HCT116 (cell line): Measurements from ENCODE around the gene EEF2. TPM values are rescaled to one million over a fixed set of nuclear protein-coding genes. Genes with fewer than 3 reads are reported as not detected.

Experiments used
- ATAC-seq: fragments of 200-7000 bp; cut with Tn5 transposase; 2 replicates; pipeline ENCODE4 v1.9.1; 2020; ENCODE audit warnings: mild to moderate bottlenecking, moderate library complexity
- BruUV-seq: library from RNA; stranded (reverse); fragments of 400-500 nt; replicated peaks from 2 replicates; lab custom pipeline; 2021; lab: Mats Ljungman, UMichigan
- CTCF ChIA-PET: fragments of 300-600 bp; sonication (Branson Sonifier 250); formaldehyde crosslinking; loops from one replicate; lab custom pipeline; 2021; ENCODE audit warnings: antibody characterized with exemption; lab: Charles Lee
- POLR2A ChIA-PET: fragments of 300-600, 350-600 bp; sonication (Branson Sonifier 250); formaldehyde crosslinking; loops from one replicate; lab custom pipeline; 2021; ENCODE audit warnings: antibody characterized with exemption; lab: Charles Lee
- RAD21 ChIA-PET, 2 experiments: fragments of 300-600 bp; sonication (Branson Sonifier 250); formaldehyde crosslinking; loops; one replicate each; lab custom pipeline; 2023; ENCODE audit warnings: low total read pairs in 2 of 2; ENCODE audit not compliant: uncharacterized antibody in 2 of 2, unreplicated experiment in 2 of 2, low non-redundant PET in 1 of 2; lab: Charles Lee
- DNase-seq: peaks from one replicate; pipeline ENCODE4 v3.0.0-alpha.2; 2010; ENCODE audit warnings: low read depth, low spot score
- H2AFZ ChIP-seq: fragments of 200-600 bp; shearing (Covaris generic), sonication (generic); 2 replicates; pipeline ENCODE4 v1.6.1; 2017; ENCODE audit warnings: low read depth, mixed run types, mixed read lengths, antibody characterized with exemption, low read length; ENCODE audit not compliant: poor library complexity, severe bottlenecking
- H3K27ac ChIP-seq: 2 replicates; pipeline ENCODE4 v1.5.1; 2012; ENCODE audit warnings: low read depth, low read length
- H3K27me3 ChIP-seq: fragments of 200-600 bp; sonication (generic); 2 replicates; pipeline ENCODE4 v1.6.1; 2016; ENCODE audit warnings: mixed run types, low read length, mixed read lengths; ENCODE audit not compliant: insufficient read depth
- H3K36me3 ChIP-seq, 2 experiments: fragments of 200-500 bp in 1 of 2; fragments of 200-600 bp in 1 of 2; sonication (Bioruptor generic) in 1 of 2; sonication (generic) in 1 of 2; 2 replicates each; pipeline versions ENCODE4 v1.5.1 to v1.6.1; 2014 to 2016; ENCODE audit warnings: low read length in 2 of 2, inconsistent platforms in 1 of 2, mixed read lengths in 1 of 2, mixed run types in 1 of 2; ENCODE audit not compliant: insufficient read depth in 2 of 2, control insufficient read depth in 1 of 2
- H3K4me1 ChIP-seq, 2 experiments: fragments of 200-600 bp in 1 of 2; sonication (generic) in 1 of 2; 2 replicates each; pipeline versions ENCODE4 v1.5.1 to v1.6.1; 2012 to 2017; ENCODE audit warnings: low read length in 2 of 2, inconsistent platforms in 1 of 2, mild to moderate bottlenecking in 1 of 2, mixed read lengths in 1 of 2, mixed run types in 1 of 2, moderate library complexity in 1 of 2; ENCODE audit not compliant: insufficient read depth in 2 of 2, control insufficient read depth in 1 of 2
- H3K4me2 ChIP-seq: fragments of 200-600 bp; sonication (generic); 2 replicates; pipeline ENCODE4 v1.6.1; 2017; ENCODE audit warnings: mixed run types, low read length, mixed read lengths
- H3K4me3 ChIP-seq, 2 experiments: fragments of 200-600 bp in 1 of 2; sonication (generic) in 1 of 2; replicated peaks in 1 of 2; 2 replicates each; pipeline ENCODE4 v1.5.1; 2011 to 2016; ENCODE audit warnings: low read length in 2 of 2, control low read depth in 1 of 2, low read depth in 1 of 2, mild to moderate bottlenecking in 1 of 2, mixed read lengths in 1 of 2, mixed run types in 1 of 2
- H3K79me2 ChIP-seq: fragments of 200-600 bp; sonication (generic); 2 replicates; pipeline ENCODE4 v1.6.1; 2017; ENCODE audit warnings: mild to moderate bottlenecking, mixed run types, low read length, moderate library complexity, mixed read lengths; ENCODE audit not compliant: insufficient read depth
- H3K9ac ChIP-seq: fragments of 200-600 bp; sonication (generic); 2 replicates; pipeline ENCODE4 v1.6.1; 2016; ENCODE audit warnings: low read length, mixed read lengths
- H3K9me2 ChIP-seq: fragments of 200-600 bp; sonication (generic), shearing (Covaris generic); 2 replicates; pipeline ENCODE4 v1.6.1; 2017; ENCODE audit warnings: mixed run types, mild to moderate bottlenecking, moderate library complexity; ENCODE audit not compliant: insufficient read depth
- H3K9me3 ChIP-seq, 2 experiments: fragments of 200-500 bp in 1 of 2; fragments of 200-600 bp in 1 of 2; sonication (Bioruptor generic) in 1 of 2; sonication (generic) in 1 of 2; 2 replicates each; pipeline ENCODE4 v1.6.1; 2014 to 2017; ENCODE audit warnings: low read length in 2 of 2, mixed read lengths in 2 of 2, inconsistent platforms in 1 of 2, low read depth in 1 of 2, mild to moderate bottlenecking in 1 of 2, mixed run types in 1 of 2, moderate library complexity in 1 of 2; ENCODE audit not compliant: control insufficient read depth in 1 of 2, insufficient read depth in 1 of 2
- H4K20me1 ChIP-seq: fragments of 200-600 bp; sonication (generic), shearing (Covaris generic); 2 replicates; pipeline ENCODE4 v1.6.1; 2017; ENCODE audit warnings: mixed run types, mild to moderate bottlenecking, moderate library complexity; ENCODE audit not compliant: insufficient read depth
- CEBPB ChIP-seq: IDR thresholded peaks from 2 replicates; pipeline ENCODE4 v1.6.1; 2012; ENCODE audit warnings: low read depth
- ELF1 ChIP-seq: IDR thresholded peaks from 2 replicates; pipeline ENCODE4 v1.6.1; 2012; ENCODE audit warnings: low read depth, borderline replicate concordance
- EZH2 ChIP-seq: fragments of 200-600 bp; sonication (generic); IDR thresholded peaks from 2 replicates; pipeline ENCODE4 v1.6.1; 2017; ENCODE audit warnings: antibody characterized with exemption, mixed run types
- EZH2phosphoT487 ChIP-seq: fragments of 200-600 bp; IDR thresholded peaks from 2 replicates; pipeline ENCODE4 v1.6.1; 2018; ENCODE audit warnings: antibody characterized with exemption, borderline replicate concordance
- FOSL1 ChIP-seq: IDR thresholded peaks from 2 replicates; pipeline ENCODE4 v1.6.1; 2012; ENCODE audit warnings: low read depth
- MAX ChIP-seq: IDR thresholded peaks from 2 replicates; pipeline ENCODE4 v1.6.1; 2012
- POLR2A ChIP-seq: IDR thresholded peaks from 2 replicates; pipeline ENCODE4 v1.7.0; 2011; ENCODE audit warnings: borderline replicate concordance; ENCODE audit not compliant: insufficient read depth, insufficient read length; ENCODE audit errors: extremely low read depth
- RAD21 ChIP-seq: IDR thresholded peaks from 2 replicates; pipeline ENCODE4 v1.6.1; 2012; ENCODE audit warnings: low read depth, mild to moderate bottlenecking
- REST ChIP-seq: IDR thresholded peaks from 2 replicates; pipeline ENCODE4 v1.6.1; 2012; ENCODE audit warnings: low read depth
- SIN3A ChIP-seq: IDR thresholded peaks from 2 replicates; pipeline ENCODE4 v1.6.1; 2012; ENCODE audit warnings: low read depth
- YY1 ChIP-seq: IDR thresholded peaks from 2 replicates; pipeline ENCODE4 v1.6.1; 2011; ENCODE audit warnings: low read length, low read depth, moderate library complexity, mild to moderate bottlenecking; ENCODE audit not compliant: insufficient replicate concordance; ENCODE audit errors: extremely low read depth
- ZFX ChIP-seq: fragments of 450-650 bp; IDR thresholded peaks from 2 replicates; pipeline ENCODE4 v1.6.1; 2017
- ZNF274 ChIP-seq: fragments of 200-500 bp; sonication (Bioruptor generic); IDR thresholded peaks from 2 replicates; pipeline ENCODE4 v1.6.1; 2014; ENCODE audit warnings: mild to moderate bottlenecking, low read depth, low read length, inconsistent platforms
- intact Hi-C: fragments of 100-400 bp; cut with micrococcal nuclease; formaldehyde crosslinking; loops from 2 replicates; pipeline ENCODE4 v1.10.0; 2022
- total RNA-seq: library from RNA; stranded (reverse); gene quantifications from one replicate; pipeline ENCODE4 v1.2.1, GENCODE V29; 2021; ENCODE audit not compliant: unreplicated experiment
- TF ChIP-seq, protein P1 (sequence below), 3 experiments: fragments of 200-600 bp in 1 of 3; sonication (generic) in 1 of 3; IDR thresholded peaks in 2 of 3; conservative IDR thresholded peaks in 1 of 3; 2 replicates each; pipeline ENCODE4 v1.5.1; 2012 to 2017; ENCODE audit warnings: low read depth in 2 of 3, low read length in 2 of 3, antibody characterized with exemption in 1 of 3, borderline replicate concordance in 1 of 3, control low read depth in 1 of 3, mild to moderate bottlenecking in 1 of 3, mixed read lengths in 1 of 3, mixed run types in 1 of 3, moderate library complexity in 1 of 3; ENCODE audit not compliant: insufficient read depth in 1 of 3

EEF2 gene
- total RNA-seq, 1 experiment from 2014 or later = 3,796 TPM

- TSS peak; percentile 60 for BruUV-seq
- Histone ChIP-seq H3K27me3 (no peaks in the 10 kb centered on the region), H3K4me1 (peaks cover 15 to 30% of the 10 kb centered on the region in 2 experiments), H3K36me3 (peaks cover 6 to 22% of the 10 kb centered on the region in 2 experiments; a peak in 2 of 4 replicates), H4K20me1 (no peaks in the 10 kb centered on the region), H3K27ac (peak overlapping the region; percentile 76), H2AFZ (no peak overlapping the region), H3K9me3 (no peaks in the 10 kb centered on the region), H3K4me3 (peak overlapping the region; percentile 82 to 96), H3K4me2 (peak overlapping the region; percentile 83), H3K79me2 (peaks cover 54% of the 10 kb centered on the region), H3K9me2 (no peaks in the 10 kb centered on the region), H3K9ac (peak overlapping the region; percentile 99)
- no peak for TF ChIP-seq ZFX
- no peak for TF ChIP-seq FOSL1
- no peak for TF ChIP-seq POLR2A
- TF ChIP-seq ELF1 = no peak
- no peak for TF ChIP-seq EZH2
- TF ChIP-seq SIN3A = no peak
- TF ChIP-seq ZNF274 = no peak
- TF ChIP-seq CEBPB = no peak
- TF ChIP-seq RAD21 = no peak
- peak; percentile 20; the same call in 1 of the 2 replicates for TF ChIP-seq MAX
- no peak for TF ChIP-seq EZH2phosphoT487
- no peak for TF ChIP-seq REST
- TF ChIP-seq YY1 = peak; percentile 62
- TF ChIP-seq, protein P1, sequence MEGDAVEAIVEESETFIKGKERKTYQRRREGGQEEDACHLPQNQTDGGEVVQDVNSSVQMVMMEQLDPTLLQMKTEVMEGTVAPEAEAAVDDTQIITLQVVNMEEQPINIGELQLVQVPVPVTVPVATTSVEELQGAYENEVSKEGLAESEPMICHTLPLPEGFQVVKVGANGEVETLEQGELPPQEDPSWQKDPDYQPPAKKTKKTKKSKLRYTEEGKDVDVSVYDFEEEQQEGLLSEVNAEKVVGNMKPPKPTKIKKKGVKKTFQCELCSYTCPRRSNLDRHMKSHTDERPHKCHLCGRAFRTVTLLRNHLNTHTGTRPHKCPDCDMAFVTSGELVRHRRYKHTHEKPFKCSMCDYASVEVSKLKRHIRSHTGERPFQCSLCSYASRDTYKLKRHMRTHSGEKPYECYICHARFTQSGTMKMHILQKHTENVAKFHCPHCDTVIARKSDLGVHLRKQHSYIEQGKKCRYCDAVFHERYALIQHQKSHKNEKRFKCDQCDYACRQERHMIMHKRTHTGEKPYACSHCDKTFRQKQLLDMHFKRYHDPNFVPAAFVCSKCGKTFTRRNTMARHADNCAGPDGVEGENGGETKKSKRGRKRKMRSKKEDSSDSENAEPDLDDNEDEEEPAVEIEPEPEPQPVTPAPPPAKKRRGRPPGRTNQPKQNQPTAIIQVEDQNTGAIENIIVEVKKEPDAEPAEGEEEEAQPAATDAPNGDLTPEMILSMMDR (IDR thresholded peaks at IDR 0.05 in 2 of 3, conservative IDR thresholded peaks at IDR 0.05 in 1 of 3; ENCODE audit: borderline replicate concordance in 1 of 3, insufficient read depth in 1 of 3, low read depth in 2 of 3, low read length in 2 of 3) = 0 out of 6 replicates have a peak, but pooled peaks of 1 of the 3 experiments have one; percentile 28
- ATAC-seq = peak; percentile 9
- ChIA-PET RAD21 (no interaction called here), POLR2A (interaction anchor here (1.3 to 5.4 kb wide), 6 partner anchors 10 to 118 kb away, joined by 3 to 60 read pairs (median 6); partner anchors contain the start of gene EEF2), CTCF (interaction anchor here (0.9 to 1.4 kb wide), 6 partner anchors 16 to 297 kb away, joined by 3 to 11 read pairs (median 5); no protein-coding TSS in a partner anchor)
- intact Hi-C loops = loop anchor here (2.0 kb wide), 1 partner anchor 117 kb away; no protein-coding TSS in a partner anchor
- DNase-seq = no peak
Observed at GRCh38 chr19:3969435-3970312, 15.6 kb downstream of the EEF2 start.
